GM21619 (cell line): ENCODE measurements around the gene SFXN3.

Experiments used
- ATAC-seq: cut with Tn5 transposase; IDR thresholded peaks from one replicate; pipeline ENCODE4 v1.9.1; 2021; ENCODE audit not compliant: unreplicated experiment

SFXN3 gene

GRCh38 chr10:101071885-101072433 lies 40.9 kb downstream of the SFXN3 start:
- no peak for ATAC-seq

- ATAC-seq, result no peak
Observed at GRCh38 chr10:101072923-101073322, 41.9 kb downstream of the SFXN3 start.

GRCh38 chr10:101073631-101074030 lies 42.6 kb downstream of the SFXN3 start:
- no peak for ATAC-seq

GRCh38 chr10:101075775-101076174 lies 44.7 kb downstream of the SFXN3 start:
- no peak for ATAC-seq

GRCh38 chr10:101076630-101077029 lies 45.6 kb downstream of the SFXN3 start:
- no peak for ATAC-seq

- no peak for ATAC-seq
Observed at GRCh38 chr10:101079874-101080273, 48.8 kb downstream of the SFXN3 start.

GRCh38 chr10:101080933-101081931 lies 50.2 kb downstream of the SFXN3 start:
- no peak for ATAC-seq

GRCh38 chr10:101085846-101086245 lies 54.8 kb downstream of the SFXN3 start:
- no peak for ATAC-seq

- no peak for ATAC-seq
Observed at GRCh38 chr10:101087376-101087775, 56.3 kb downstream of the SFXN3 start.

GRCh38 chr10:101087965-101088364 lies 56.9 kb downstream of the SFXN3 start:
- no peak for ATAC-seq

- ATAC-seq, result no peak
Observed at GRCh38 chr10:101089520-101090299, 58.7 kb downstream of the SFXN3 start.

- no peak for ATAC-seq
Observed at GRCh38 chr10:101090597-101090996, 59.6 kb downstream of the SFXN3 start.
